GM12878 (cell line): ENCODE measurements around the gene CCDC88C.

Source experiments
- BHLHE40 ChIP-seq, 2 experiments: fragments of 450-650 bp in 1 of 2; IDR thresholded peaks; 2 replicates each; pipeline ENCODE4 v1.6.1; 2011 to 2017; ENCODE audit warnings: low read depth in 2 of 2, borderline replicate concordance in 1 of 2, improper control_type of control experiment in 1 of 2, low read length in 1 of 2, mild to moderate bottlenecking in 1 of 2
- CREB1 ChIP-seq: IDR thresholded peaks from 2 replicates; pipeline ENCODE4 v1.6.1; 2012; ENCODE audit warnings: low read depth, mild to moderate bottlenecking, inconsistent platforms
- CTCF ChIP-seq, 3 experiments: IDR thresholded peaks in 2 of 3; conservative IDR thresholded peaks in 1 of 3; 2 replicates each; pipeline ENCODE4 v1.5.1; 2011; ENCODE audit warnings: low read depth in 3 of 3, low read length in 3 of 3, mild to moderate bottlenecking in 3 of 3, control low read depth in 2 of 3, moderate library complexity in 2 of 3, inconsistent platforms in 1 of 3, mixed read lengths in 1 of 3; ENCODE audit not compliant: control insufficient read depth in 2 of 3, insufficient read depth in 1 of 3; ENCODE audit errors: extremely low read depth in 1 of 3
- EP300 ChIP-seq, 2 experiments: fragments of 150-350 bp in 1 of 2; IDR thresholded peaks; 2 replicates each; pipeline ENCODE4 v1.6.1; 2011 to 2012; ENCODE audit warnings: low read depth in 2 of 2, low read length in 2 of 2, borderline replicate concordance in 1 of 2, improper control_type of control experiment in 1 of 2, inconsistent platforms in 1 of 2; ENCODE audit not compliant: control insufficient read depth in 1 of 2
- ETV6 ChIP-seq, 2 experiments: fragments of 450-650 bp in 1 of 2; IDR thresholded peaks in 1 of 2; conservative IDR thresholded peaks in 1 of 2; 2 replicates each; pipeline ENCODE4 v1.6.1; 2014; ENCODE audit warnings: antibody characterized with exemption in 1 of 2, borderline replicate concordance in 1 of 2, low read depth in 1 of 2, mild to moderate bottlenecking in 1 of 2, moderate library complexity in 1 of 2
- MEF2A ChIP-seq: IDR thresholded peaks from 2 replicates; pipeline ENCODE4 v1.6.1; 2011; ENCODE audit warnings: low read depth, mild to moderate bottlenecking, low read length, moderate library complexity; ENCODE audit not compliant: insufficient read depth
- NR2C2 ChIP-seq: IDR thresholded peaks from 2 replicates; pipeline ENCODE4 v1.6.1; 2011; ENCODE audit warnings: borderline replicate concordance, low read depth; ENCODE audit not compliant: control insufficient read depth, insufficient read length
- POLR2A ChIP-seq: IDR thresholded peaks from 2 replicates; pipeline ENCODE4 v1.6.1; 2011; ENCODE audit warnings: low read depth, mild to moderate bottlenecking, low read length
- POU2F2 ChIP-seq: IDR thresholded peaks from 3 replicates; pipeline ENCODE4 v1.6.1; 2011; ENCODE audit warnings: low read depth, mild to moderate bottlenecking, low read length, borderline replicate concordance
- RAD21 ChIP-seq: IDR thresholded peaks from 2 replicates; pipeline ENCODE4 v1.6.1; 2011; ENCODE audit warnings: mild to moderate bottlenecking, low read depth, low read length, moderate library complexity; ENCODE audit not compliant: insufficient read depth
- TAF1 ChIP-seq: IDR thresholded peaks from 2 replicates; pipeline ENCODE4 v1.6.1; 2011; ENCODE audit warnings: mild to moderate bottlenecking, low read depth, low read length, borderline replicate concordance
- ZBTB11 ChIP-seq: fragments of 450-650 bp; formaldehyde crosslinking; IDR thresholded peaks from 2 replicates; pipeline ENCODE4 v1.5.0; 2022; ENCODE audit warnings: mild to moderate bottlenecking, missing genetic modification characterization
- ZBTB33 ChIP-seq: fragments of 450-650 bp; IDR thresholded peaks from 2 replicates; pipeline ENCODE4 v1.6.1; 2017; ENCODE audit warnings: mild to moderate bottlenecking

- TF ChIP-seq RAD21 (no peak), POLR2A (no peak), CTCF (IDR thresholded peaks at IDR 0.05 in 2 of 3, conservative IDR thresholded peaks at IDR 0.05 in 1 of 3; ENCODE audit: control insufficient read depth in 2 of 3, extremely low read depth in 1 of 3, insufficient read depth in 1 of 3, low read depth in 3 of 3, low read length in 3 of 3) (no peak), ETV6 (conservative IDR thresholded peaks at IDR 0.05 in 1 of 2, IDR thresholded peaks at IDR 0.05 in 1 of 2; ENCODE audit: borderline replicate concordance in 1 of 2, low read depth in 1 of 2) (peak in 1 of 2 experiments; percentile 80; a peak in 1 of 4 replicates), POU2F2 (no peak; the same call in none of the 3 replicates), EP300 (IDR thresholded peaks at IDR 0.05; ENCODE audit: borderline replicate concordance in 1 of 2, control insufficient read depth in 1 of 2, low read depth in 2 of 2, low read length in 2 of 2) (peak; percentile 26 to 54; a peak in 2 of 4 replicates), CREB1 (peak; percentile 36; the same call in 1 of the 2 replicates), MEF2A (0 out of 2 replicates have a peak, but pooled peaks have one; percentile 52), ZBTB11 (CRISPR knock-in tag) (no peak), BHLHE40 (IDR thresholded peaks at IDR 0.05; ENCODE audit: borderline replicate concordance in 1 of 2, low read depth in 2 of 2, low read length in 1 of 2) (peak in 1 of 2 experiments; percentile 26; a peak in 1 of 4 replicates), TAF1 (peak; percentile 89), NR2C2 (no peak), ZBTB33 (no peak)
Observed at GRCh38 chr14:91415794-91416743, 1.6 kb downstream of the CCDC88C start.
